Cortex of kidney (tissue), 1 donor: ENCODE measurements around the gene THAP11.

ENCODE experiments used
- DNase-seq: peaks from one replicate; lab custom pipeline; 2025; lab: John Stamatoyannopoulos, UW

The THAP11 gene

GRCh38 chr16:67841816-67842508 lies at the start of gene THAP11:
Gene THAP11 (plus strand): TSS chr16:67842320. CDS start chr16:67842555, 235 bp downstream.
- peak; percentile 93 for DNase-seq

DNA sequence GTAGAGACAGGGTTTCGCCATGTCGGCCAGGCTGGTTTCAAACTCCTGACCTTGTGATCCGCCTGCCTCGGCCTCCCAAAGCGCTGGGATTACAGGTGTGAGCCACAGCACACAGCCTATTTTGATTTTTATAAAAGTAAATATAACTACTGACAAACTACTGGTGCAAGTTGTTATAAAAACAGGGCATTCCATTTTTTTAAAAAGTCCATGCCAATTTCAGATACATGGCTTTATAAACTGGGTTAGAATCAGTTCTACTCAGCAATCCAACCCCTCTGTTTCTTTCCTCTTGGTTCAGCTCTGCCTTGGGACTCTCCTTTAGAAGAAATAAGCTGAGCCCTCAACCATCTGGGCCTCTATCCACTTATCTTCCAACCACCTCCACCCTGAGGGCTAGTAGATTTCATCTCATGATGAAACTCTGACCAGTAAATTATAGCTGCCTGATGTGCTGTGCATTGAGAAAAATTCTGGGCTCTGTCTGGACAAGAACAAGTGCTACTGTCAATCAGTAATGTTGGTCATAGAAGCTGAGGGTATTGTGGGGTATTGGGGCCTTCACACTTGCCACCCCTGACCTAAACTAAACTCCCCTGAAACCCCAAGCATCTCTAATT lies 45.9 kb upstream of the THAP11 start:
- DNase-seq, result no peak

GRCh38 chr16:67800338-67800926 lies 41.7 kb upstream of the THAP11 start:
- no peak for DNase-seq

- DNase-seq, result no peak
Observed at GRCh38 chr16:67801241-67801640, 40.9 kb upstream of the THAP11 start.

GRCh38 chr16:67801883-67802282 lies 40.2 kb upstream of the THAP11 start:
- no peak for DNase-seq

DNA sequence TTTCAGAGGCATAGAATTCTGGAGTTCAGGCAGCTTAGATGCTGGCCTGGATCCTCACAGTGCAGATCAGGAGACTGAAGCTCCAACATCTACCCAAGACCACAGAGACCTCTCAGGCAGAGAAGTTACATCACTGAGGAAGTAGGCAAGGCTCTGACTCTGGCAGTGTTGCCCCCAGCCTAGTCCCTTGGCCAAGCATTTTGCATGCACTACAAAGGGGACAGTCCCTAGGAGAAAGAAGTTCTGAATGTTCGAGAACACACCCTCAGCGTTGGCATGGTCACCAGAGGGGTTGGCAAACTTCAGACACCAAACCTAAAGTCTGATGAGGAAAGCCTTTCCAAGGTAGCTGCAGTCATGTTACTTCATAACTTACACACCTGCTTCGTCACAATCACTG lies 38.2 kb upstream of the THAP11 start:
- DNase-seq, result no peak

GRCh38 chr16:67804853-67805542 lies 37.1 kb upstream of the THAP11 start:
- DNase-seq, result no peak

- no peak for DNase-seq
Observed at GRCh38 chr16:67805718-67806427, 36.2 kb upstream of the THAP11 start.

DNA sequence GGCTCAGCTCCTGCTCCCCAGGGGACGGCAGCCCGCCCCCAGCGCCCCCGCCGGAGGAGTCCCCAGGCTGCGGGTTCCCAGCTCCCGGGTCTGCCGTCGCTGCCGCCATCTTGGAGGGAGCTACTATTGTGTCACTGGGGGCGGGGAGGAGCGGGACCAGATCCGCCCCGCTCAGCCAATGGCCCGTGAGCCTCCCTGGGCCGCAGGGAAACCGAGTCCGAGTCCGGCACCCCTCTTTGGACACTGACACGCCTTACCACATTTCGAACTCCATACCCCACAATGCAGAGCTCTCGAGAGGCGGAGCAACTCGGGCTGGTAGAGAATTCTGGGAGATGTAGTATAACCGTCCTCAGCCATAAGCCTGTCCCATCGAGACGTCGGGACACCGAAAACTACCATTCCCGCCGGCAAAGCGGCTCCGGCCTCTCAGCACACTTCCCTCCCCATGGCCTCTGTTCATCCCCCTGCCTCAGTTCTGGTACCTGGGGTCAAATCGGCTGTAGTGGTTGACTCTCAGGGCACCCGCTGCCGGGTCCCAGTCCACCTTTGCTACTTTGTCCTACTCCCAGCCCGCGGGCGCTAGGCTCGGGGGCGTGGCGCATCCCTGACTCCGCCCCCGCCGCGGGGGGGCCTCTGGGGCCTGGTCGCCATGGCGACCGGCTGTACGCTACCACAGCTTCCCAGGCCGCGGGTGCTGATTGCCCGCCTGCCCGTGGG lies 35.5 kb upstream of the THAP11 start, which contains the start of the genes RANBP10 and TSNAXIP1:
Gene RANBP10 (minus strand): TSS at position 133 of the 720 bp plus-strand sequence. CDS start 24 bp downstream, at position 109.
Gene TSNAXIP1 (plus strand): TSS at position 462 of the 720 bp plus-strand sequence. CDS start 261 bp downstream, outside the sequence.
- DNase-seq, result peak; percentile 67

DNA sequence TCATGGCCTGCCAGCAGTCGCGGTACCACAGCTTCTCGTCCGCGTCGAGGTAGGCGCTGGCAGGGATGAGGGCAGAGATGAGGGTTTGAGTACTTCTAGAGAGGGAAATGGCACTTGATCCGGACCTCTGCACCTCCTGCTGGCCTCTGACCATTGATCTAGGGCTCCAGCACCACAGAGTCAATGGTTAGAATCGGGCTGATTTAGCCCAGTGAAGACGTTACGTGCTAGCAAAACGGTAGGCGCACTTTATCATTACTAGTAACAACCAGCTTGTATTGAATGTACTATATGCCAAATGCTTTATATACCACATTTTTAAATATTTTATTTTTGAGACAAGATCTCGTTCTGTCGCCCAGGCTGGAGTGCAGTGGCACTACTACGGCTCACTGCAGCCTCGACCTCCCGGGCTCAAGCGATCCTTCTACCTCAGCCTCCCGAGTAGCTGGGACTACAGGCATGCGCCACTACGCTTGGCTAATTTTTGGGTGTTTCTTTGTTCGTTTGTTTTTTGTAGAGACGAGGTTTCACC lies 34.9 kb upstream of the THAP11 start:
- DNase-seq, result no peak

DNA sequence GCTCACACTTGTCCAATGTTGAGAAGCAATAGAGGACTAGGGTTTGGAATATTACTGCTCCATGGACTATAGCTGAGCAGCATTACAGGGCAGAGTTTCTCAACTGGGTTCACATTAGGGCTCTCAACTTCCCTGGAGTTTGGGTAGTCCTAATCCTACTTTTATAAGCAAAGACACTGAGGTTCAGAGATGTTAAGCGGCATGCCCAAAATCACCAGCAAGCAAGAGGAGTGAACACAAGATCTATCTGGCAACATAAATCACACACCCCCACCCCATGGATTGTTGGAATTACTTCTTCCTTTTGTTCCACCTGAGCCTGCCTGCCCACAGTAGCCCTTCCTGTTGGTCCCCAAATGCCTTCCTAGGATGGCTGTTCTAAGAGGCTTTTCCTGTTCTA lies 30.2 kb upstream of the THAP11 start:
- no peak for DNase-seq

DNA sequence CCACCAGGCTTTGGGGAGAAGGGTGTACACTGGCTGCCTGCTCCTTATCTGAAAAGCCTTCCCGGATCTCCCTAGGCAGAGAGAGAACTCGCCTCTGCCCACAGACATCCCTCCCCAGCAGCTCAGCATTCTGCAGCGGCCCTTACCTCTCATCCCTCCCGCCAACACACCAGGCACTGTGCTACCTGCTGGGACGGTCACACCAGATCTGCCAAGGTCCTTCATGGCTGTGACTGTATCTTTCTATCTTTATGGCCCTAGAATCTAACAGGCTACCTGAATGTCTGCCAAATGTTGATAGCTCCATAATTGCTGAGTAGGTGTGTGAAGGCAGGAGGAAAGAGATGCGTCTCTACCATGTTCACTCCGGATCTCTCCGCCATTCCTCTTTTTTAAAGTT lies 27.6 kb upstream of the THAP11 start:
- DNase-seq, result no peak

- DNase-seq, result no peak
Observed at GRCh38 chr16:67820608-67821259, 21.4 kb upstream of the THAP11 start.

- no peak for DNase-seq
Observed at GRCh38 chr16:67822511-67822910, 19.6 kb upstream of the THAP11 start.

DNA sequence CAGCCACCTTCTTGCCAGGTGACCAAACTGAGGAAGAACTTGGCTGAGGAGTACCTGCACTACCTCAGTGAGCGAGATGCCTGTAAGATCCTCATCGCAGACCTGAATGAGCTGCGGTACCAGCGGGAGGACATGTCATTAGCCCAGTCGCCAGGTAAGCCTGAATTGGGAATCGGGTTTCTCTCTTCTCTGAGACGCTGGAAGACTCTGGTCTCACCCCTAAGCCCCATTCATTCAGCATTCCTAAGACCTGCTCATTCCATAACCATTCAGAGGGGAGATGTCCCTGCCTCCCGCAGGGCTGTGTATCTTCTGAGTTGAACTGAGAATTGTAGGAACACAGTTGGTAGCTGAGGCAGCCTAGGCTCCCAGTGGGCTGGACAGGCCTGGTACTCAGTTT lies 17.0 kb upstream of the THAP11 start:
- no peak for DNase-seq

GRCh38 chr16:67825906-67826305 lies 16.2 kb upstream of the THAP11 start:
- DNase-seq, result no peak

DNA sequence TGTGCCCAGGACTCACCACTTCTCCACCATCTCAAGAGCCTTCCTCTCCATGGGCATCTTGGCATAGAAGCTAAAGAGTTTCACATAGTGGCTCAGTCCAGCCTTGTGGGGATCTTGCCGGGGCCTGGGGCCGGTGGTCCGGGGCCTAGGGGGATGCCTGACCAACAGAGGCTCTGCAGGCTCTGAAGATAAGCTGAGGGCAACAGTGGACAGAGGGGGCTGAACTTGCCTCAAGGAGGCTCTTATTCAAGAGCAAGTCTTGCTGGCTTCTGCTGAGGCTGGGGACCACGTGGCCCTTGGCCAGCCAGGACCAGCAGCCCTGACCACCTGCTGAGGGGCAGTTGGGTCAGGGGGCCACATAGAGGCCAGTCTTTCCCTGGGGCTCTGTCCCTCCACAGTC lies 13.5 kb upstream of the THAP11 start:
- DNase-seq, result no peak

- DNase-seq, result no peak
Observed at GRCh38 chr16:67833030-67833414, 9.1 kb upstream of the THAP11 start.

- DNase-seq, result no peak
Observed at GRCh38 chr16:67833415-67834241, 8.5 kb upstream of the THAP11 start.

- DNase-seq, result no peak
Observed at GRCh38 chr16:67834242-67834614, 7.9 kb upstream of the THAP11 start.
